AG08396 (cell line): ENCODE measurements around the gene DOHH.
"Not testable (repeated sequence)": the region's sequence is repeated elsewhere in the genome, so short reads cannot be mapped to it uniquely, and the experiment has no call there.

Experiments used
- DNase-seq: peaks from one replicate; pipeline ENCODE4 v3.0.0; 2012; ENCODE audit warnings: low spot score, mixed read lengths

The DOHH gene

DNA sequence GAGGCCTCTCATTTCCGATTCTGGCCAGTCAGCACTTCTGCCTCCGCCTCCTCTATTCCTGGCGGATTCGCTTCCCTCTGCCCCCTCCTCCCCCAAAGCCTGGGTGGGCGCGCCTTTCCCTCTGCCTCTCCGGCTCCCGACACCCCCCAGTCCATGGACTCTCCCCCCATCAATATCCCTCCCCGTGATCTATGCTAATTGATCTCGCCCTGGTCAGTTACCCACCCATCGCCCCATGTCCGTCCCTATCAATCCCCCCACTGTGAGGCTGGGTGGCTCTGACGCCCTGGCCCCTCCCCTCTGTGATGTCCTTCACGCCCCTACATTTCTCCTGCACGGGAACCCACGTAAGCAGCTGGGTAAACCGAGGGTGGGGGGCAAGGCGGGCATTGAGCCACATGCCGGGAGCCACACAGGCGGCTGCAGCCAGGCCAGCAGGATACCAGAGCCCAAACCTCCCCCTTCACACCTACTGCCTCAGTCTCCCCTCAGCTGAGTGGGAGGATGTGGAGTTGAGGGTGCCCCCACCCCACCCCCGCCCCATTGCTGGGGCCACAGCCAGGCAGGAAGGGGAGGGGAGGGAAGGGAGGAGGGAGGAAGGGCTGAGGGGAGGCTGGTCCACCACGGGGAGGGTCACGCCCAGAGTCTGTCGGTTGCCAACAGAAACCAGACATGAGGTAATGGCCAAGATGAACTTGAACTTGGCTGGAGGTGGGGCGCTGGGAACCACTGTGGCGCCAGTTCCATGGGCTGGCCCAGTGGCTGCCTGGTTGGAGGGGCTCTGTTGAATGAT, 41.2 kb downstream of the DOHH start:
- DNase-seq: peak; percentile 96

DNA sequence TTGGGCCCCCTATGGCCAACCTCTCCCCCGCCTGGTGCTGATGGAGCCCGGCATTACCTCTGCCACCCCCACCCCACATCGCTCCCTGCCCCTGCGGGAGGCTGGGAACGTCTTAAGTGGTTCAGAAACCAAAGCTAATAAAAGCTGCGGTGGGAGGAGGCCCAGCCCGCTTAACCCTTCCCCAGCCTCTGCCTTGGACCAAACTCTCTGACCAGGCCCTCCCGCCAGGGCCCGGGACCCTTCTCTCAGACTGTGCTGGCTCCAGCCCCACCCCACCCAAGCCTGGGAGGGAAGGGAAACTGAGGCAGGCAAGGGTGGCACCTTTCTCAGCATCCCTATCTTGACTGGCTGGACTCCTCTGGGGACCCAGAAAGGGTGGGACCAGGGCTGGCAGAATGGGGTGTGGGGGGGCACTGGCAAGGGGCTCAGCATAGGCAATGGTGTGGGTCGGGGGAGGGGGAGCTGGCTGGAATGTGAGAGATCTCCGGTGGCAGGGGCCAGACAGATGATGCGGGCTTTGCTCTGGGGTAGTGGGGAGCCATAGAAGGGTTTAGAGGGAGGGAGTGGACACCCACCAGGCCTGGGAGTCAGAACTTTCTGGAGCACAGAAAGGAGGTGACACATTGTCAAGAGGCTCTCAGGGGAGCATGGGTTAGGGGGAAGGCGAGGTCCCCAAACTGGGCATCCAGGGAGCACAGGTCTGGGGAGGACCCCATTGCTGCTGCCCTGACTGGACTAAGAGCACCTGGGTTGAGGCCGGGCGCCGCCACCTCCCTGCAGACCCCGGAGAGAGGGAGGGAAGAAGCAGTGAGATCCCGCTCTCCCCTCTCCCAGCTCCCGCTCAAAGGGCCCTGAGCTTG, 42.0 kb downstream of the DOHH start:
- DNase-seq: no peak

DNA sequence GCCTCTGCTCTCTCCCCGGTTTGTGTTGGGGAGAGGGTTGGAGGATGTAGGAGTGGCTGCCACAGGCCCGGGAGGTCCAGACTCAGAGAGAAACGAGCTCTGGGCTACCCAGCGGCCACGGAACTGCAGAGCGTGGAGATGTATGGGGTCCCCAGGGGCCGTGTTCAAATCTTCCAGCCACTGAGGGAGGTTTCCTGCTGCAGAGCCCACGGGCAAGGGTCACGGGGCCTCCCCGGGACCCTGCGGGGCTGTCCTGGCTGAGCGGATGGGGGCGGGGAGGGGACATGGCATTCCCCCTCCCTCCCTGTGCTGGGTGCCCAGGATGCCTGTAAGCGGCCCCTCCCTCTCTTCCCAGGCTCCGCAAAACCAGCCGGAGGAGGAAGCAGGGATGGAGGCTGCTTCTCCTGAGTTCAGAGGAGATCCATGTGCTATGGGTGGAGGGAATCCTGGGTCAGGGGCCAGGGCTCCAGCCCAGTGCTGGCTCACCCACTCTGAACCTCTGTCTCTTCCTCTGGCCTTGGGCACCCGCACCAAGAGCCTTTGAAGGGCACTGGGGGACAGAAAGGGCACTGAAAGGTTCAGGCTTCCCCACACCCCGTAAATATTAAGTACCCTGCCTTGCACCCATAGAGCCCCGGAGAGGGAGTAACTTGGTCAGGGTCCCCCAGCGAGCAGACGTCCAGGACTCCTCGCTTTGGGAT, 42.8 kb downstream of the DOHH start:
- DNase-seq: no peak

DNA sequence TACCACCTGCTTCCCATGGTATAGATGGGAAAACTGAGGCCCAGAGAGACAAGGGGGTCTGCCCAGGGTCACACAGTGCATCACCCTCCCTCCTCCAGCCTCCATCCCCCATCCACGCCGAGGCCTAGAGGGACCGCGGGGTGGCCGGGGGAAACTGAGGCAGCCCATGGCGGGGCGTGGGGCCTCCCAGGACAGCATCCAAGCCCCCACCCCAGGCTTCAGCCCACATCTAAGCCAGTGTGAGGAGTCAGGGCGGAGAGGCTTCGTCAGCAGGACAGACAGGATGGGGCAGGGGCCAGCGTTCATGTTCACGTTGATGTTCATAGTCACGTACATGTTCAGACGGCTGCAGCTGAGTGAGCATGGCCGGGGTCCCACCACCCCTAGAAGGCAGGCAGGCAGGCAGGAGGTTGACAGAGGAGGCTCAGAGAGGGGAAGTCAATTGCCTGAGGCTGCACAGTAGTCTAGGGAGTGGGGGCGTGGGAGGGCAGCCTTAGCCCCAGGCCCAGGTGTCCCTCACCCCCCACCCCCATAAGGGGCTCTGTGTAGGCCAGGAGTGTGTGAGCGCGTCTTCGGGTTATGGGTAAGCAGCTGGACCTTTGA, 43.4 kb downstream of the DOHH start:
- no peak for DNase-seq

DNA sequence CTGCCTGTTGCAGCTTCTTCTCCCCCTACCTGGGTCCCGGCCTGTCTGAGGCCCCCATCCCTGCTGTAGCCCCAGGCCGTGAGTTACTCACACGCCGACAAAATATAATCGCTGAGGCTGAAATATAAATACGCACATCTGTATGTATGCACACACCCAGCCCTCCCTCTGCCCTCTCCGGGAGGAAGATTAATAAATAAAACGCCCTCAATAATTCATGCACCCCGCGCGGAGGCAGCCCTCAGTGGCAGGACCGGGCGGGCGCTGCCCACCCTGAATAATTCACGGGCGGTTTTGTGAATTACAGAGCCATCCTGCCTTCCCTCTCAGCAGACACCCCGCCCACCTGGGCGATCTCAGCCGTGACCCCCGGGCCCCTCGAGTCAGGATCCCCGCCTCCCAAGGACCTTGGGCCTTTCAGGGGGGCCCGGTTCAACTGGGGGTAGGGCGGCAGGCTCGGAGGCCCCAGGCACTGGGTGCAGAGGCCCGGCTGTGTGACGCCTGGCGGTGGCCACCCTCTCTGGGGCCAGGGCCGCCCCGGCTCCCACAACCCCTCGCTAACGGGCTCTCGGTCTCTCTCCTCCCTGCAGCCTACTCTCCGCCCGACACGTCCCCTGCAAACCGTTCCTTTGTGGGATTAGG, 44.4 kb downstream of the DOHH start:
- no peak for DNase-seq

DNA sequence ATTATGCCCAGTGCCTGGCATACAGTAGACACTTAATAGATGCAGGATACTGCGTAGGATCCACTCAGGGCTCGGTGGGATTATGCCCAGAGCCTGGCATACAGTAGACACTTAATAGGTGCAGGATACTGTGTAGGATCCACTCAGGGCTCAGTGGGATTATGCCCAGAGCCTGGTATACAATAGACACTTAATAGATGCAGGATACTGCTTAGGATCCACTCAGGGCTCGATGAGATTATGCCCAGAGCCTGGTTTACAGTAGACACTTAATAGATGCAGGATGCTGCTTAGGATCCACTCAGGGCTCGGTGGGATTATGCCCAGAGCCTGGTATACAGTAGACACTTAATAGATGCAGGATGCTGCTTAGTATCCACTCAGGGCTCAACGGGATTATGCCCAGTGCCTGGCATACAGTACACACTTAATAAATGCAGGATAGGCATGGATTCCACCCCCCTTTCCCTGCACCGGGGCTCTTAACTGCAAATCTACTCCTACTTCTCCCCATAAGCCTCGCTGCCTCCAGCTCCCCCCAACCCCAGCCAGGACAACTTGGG, 45.0 kb downstream of the DOHH start:
- no peak for DNase-seq

DNA sequence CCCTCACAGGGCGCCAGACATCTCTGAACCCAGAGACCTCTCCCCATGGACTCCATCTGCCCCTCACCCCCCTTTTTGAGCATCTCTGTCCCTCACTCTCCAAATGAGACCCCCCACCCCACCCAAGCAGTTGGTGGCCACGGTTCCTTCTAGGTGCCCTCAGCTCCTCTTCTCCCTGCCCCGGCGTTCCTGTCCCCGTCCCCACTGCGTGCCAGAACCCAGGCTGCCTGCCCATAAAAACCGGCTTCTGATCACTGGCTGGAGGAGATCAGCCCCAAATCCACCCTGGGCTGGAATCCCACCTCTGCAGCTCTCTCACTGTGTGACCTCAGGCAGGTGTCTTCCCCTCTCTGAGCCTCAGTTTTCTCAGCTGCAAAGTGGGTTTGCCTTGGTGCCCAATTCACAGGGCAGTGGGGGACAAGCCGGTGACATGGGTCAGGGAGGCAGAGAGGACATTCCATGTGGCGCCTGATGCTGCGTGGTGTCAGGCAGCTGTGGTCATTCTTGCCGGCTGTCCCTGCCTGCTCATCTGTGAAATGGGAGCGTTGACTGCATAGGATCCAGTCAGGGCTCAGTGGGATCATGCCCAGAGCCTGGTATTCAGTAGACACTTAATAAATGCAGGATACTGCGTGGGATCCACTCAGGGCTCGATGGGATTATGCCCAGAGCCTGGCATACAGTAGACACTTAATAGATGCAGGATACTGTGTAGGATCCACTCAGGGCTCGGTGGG, 45.6 kb downstream of the DOHH start:
- no peak for DNase-seq

DNA sequence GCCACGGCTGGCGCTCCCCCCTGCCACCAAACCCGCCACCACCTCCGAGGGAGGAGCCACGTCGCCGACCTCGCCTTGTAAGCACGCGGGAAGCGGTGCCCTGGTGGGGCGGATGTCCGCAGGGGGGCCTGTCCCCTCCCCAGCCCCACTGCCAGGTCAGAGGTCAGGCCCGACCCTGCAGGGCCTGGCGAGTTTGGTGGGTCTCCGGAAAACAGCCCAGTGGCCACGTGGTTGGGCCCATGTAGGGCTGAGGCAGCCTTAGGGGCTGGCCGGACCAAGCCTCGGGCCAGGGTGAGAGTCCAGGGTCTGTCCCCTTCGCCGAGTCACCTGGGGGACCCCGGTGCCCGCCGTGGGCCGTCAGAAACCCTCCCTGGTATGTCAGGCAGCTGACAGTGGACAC, 46.6 kb downstream of the DOHH start:
- DNase-seq: no peak

DNA sequence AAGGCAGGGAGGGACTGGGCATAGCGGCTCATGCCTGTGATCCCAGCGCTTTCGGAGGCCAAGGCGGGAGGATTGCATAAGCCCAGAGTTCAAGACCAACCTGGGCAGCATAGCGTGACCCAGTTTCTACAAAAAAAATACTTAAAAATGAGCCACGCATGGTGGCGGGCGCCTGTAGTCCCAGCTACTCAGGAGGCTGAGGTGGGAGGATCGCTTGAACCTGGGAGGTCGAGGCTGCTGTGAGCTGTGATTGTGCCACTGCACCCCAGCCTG, 47.6 kb downstream of the DOHH start:
- not testable (repeated sequence) for DNase-seq

DNA sequence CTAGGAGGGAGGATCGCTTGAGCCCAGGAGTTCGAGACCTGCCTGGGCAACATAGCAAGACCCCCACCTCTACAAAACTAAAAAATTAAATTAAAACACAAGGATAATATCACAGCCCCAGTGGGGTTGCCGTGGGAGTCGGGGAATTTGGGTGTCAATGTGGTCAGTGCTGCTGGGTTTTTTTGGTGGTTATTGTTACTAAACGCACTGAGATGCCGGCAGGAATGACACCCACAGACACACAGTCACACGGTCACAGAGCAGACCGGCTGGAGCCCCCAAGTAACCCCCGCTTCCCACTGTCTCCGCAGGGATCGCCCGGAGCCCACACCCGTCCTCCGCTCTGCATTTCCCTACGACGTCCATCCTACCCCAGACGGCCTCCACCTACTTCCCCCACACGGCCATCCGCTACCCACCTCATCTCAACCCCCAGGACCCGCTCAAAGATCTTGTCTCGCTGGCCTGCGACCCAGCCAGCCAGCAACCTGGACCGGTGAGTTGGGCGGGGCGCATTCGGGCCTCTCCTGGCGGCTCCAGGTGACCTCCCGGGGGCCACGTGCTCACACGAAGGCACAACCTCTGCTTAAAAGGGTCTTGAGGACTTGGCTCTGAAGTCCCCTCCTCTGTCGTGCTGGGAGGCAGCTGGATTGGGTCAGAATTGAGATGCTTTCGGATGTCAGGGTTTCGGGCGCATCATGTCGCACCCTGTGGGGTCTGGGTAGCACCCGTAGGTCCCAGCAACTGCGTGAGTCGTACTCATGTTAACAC, 48.1 kb downstream of the DOHH start:
- DNase-seq: no peak

DNA sequence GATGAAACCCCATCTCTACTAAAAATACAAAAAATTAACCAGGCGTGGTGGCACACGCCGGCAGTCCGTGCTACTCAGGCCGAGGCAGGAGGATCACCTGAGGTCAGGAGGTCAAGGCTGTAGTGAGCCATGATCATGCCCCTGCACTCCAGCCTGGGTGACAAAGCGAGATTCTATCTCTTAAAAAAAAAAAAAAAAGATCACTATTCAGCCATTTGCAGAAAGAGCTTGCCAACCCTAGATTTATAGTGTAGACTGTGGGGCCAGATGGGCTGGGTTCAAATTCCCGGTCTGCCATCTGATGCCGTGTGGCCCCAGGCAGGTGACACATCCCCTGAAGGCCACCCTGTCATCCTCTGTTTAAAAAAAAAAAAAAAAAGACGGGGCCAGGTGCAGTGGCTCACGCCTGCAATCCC, 49.0 kb downstream of the DOHH start:
- DNase-seq: no peak

DNA sequence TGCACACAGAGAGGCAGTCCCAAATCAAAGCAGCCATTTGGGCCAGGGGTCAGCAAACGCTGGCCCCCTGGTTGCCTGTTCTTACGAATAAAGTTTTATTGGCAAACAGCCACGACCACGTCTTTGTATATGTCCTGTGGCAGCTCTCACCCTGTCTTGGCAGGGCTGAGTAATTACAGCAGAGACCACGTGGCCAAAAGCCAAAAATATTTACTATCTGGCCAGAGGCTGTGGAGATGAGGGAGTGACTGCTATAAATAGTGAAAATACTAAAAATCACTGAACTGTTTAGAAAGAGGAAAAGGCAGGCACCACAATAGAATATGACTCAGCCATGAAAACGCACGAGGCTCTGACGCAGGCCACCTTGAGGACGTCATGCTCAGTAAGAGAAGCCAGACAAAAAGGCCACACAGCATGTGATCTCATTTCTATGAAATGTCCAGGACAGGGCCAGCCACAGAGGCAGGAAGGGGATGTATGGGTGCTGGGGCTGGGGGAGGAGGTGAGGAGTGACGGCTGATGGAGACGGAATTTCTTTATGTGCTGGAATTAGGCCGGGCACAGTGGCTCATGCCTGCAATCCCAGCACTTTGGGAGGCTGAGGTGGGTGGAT, 49.6 kb downstream of the DOHH start:
- DNase-seq: peak; percentile 92

DNA sequence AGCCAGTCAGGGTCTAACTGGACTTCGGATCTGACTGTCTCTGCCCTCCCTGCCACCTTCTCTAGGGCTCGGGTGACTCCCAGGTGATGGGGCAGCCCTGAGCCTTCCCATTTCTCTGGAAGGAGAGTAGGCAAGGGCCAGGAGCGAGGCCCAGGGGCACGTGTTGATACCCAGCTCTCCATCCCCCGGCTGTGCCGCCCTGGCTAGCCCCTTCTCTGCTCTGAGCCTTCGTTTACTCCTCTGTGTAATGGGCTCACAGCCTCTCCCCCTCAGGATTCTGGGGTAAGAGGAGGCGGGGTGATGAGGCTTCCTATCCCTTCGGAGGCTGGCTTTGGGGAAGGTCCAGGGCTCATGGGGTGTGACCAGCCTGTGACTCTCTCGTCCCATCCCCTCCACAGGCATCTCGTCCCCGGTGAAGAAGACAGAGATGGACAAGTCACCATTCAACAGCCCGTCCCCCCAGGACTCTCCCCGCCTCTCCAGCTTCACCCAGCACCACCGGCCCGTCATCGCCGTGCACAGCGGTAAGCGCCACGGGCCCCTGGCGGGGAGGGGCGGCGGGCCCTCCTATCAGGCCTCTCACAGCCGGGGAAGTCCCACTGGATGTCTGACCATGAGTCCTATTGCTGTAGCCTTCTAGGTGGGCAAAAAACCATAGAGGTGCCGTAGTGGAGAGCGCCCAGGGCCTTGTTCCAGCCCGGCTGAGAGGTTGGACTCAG, 51.7 kb downstream of the DOHH start:
- DNase-seq: no peak

DNA sequence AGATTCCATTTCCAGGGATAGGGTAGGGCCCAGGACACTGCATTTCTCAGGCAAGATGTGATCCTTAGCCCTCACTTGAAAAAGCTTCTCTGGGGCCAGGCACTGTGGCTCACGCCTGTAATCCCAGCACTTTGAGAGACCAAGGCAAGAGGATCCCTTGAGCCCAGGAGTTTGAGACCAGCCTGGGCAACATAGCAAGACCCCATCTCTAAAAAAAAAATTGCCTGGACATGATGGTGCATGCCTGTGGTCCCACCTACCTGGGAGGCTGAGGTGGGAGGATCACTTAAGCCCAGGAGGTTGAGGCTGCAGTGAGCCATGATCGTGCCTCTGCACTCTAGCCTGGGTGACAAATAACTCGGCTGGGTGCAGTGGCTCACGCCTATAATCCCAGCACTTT, 53.8 kb downstream of the DOHH start:
- DNase-seq: not testable (repeated sequence)

DNA sequence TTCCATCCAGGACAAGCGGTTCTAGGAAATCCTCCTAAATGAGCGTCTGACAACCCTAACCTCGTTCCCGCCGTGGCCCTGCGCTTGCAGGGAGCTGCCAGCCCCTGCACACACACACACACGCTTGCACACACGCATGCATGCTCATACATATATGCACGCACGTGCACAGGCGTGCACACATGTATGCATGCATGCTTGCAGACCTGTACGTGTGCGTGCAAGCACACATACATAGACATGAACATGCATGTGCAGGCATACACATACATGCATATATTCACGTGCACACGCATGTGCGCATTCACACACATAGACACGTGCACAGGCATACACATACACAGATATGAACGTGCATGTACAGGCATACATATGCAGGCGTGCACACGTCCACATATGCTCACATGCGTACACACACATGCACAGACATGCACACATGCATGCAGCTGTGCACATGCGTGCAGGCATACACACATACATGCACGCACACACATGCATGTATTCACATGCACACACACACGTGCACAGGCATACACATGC, 55.7 kb downstream of the DOHH start:
- DNase-seq: no peak

DNA sequence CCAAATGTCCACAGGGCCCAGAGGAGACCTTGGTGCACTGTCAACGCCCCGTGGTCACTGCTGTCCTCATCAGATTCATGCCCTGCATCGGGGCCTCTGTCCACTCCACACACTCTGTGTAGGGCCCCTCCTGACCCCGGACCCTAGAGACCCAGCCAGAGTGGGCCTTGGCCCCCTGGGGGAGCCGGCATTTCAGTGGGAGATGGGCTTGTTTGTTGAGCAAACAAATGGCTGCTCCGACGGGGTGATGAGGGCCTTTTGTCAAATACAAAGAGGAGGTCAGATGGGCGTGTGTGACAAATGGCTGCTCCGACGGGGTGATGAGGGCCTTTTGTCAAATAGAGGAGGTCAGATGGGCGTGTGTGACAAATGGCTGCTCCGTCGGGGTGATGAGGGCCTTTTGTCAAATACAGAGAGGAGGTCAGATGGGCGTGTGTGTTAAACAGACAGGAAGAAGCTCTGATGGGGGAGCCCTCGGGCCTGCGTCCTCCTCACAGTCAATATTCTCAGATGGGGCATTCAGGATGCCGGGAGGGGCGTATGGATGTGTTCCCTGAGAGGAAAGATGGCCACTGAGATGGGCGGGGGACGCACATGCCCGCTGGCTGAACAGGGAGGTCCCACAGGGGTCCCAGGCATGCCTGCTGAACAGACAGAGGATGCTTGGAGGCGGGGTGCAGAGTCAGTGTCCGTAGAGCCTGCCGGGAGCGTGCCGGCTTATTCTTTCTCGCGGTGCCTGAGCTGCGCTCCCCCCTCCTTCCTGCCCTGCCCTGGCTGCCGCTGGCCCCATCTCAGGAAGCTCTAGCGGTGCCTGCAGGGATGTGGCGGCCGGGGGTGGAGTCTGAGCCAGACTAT, 56.4 kb downstream of the DOHH start:
- peak; percentile 42 for DNase-seq

DNA sequence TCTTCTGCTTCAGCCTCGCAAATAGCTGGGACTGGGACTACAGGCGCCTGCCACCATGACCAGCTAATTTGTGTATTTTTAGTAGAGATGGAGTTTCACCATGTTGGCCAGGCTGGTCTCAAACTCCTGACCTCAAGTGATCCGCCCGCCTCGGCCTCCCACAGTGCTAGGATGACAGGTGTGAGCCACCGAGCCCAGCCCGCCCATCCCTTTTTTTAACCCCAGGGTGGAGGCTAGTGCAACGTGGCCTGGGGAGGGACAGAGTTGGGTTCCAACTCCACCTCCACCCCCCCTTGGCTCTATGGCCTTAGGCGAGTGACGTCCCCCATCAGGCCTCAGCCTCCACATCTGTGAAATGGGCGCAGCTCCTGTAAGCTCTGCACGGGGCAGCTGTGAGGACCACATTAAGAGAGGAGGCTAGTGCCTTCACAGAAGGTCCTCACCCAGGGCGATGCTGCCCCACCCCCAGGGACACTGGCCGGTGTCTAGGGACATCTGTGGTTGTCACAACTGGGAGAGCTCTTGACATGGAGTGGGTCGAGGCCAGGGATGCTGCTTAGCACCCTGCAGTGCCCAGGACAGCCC, 57.9 kb downstream of the DOHH start:
- no peak for DNase-seq

DNA sequence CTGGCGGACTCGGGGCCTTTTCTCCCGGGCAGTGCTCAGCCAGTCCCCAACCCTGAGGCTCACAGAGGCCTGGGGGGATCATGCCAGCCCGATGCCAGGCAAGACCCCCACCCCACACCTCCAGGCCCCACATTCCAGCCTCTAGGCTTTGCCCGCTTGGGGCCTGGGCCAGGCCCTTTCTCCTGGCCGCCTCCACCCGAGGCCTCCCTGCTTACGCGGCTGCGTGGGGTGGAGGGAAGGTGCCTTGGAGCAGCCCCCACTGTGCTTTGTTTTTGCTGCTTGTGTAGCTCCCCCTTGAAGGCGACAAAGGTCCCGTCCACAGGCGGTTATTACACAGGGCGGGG, 58.5 kb downstream of the DOHH start:
- no peak for DNase-seq
